ENCODE results near the gene LPAR3. TPM values are rescaled to one million over a fixed set of nuclear protein-coding genes. Genes with fewer than 3 reads are reported as not detected.
A peak's percentile ranks its signal among the peaks of the same experiment; 100 is the strongest.

The LPAR3 gene
- total and polyA plus RNA-seq, 2 experiments from 2014 or later, result 10.4 to 36.9 TPM

- Mint-ChIP-seq H3K9me3 (no peaks in the 10 kb centered on the region; the same call in 2 of the 3 replicates), H3K27ac (no peak overlapping the region), H3K4me1 (no peaks in the 10 kb centered on the region; the same call in 2 of the 3 replicates), H3K4me3 (no peak overlapping the region), H3K36me3 (ENCODE audit: low read depth) (no peaks in the 10 kb centered on the region), H3K27me3 (ENCODE audit: insufficient read depth, low read depth, poor library complexity) (no peaks in the 10 kb centered on the region)
- Histone ChIP-seq H3K36me3 (ENCODE audit: insufficient read depth) (no peaks in the 10 kb centered on the region), H3K79me2 (replicated peaks; ENCODE audit: insufficient read depth) (no peaks in the 10 kb centered on the region), H2AFZ (peak overlapping the region; percentile 47; the same call in 1 of the 2 replicates), H3K4me3 (no peak overlapping the region), H3K27me3 (ENCODE audit: insufficient read depth) (no peaks in the 10 kb centered on the region), H3K4me1 (ENCODE audit: insufficient read depth) (no peaks in the 10 kb centered on the region; the same call in 1 of the 2 replicates), H3F3A (replicated peaks; ENCODE audit: low read depth) (no peaks in the 10 kb centered on the region), H3K4me2 (no peak overlapping the region), H4K20me1 (replicated peaks; ENCODE audit: insufficient read depth) (no peaks in the 10 kb centered on the region), H3K9me2 (ENCODE audit: insufficient read depth) (no peaks in the 10 kb centered on the region), H3K27ac (ENCODE audit: low read depth) (no peak overlapping the region)
- peak; percentile 25; the same call in 1 of the 3 replicates for ATAC-seq
- TF ChIP-seq, protein P1, sequence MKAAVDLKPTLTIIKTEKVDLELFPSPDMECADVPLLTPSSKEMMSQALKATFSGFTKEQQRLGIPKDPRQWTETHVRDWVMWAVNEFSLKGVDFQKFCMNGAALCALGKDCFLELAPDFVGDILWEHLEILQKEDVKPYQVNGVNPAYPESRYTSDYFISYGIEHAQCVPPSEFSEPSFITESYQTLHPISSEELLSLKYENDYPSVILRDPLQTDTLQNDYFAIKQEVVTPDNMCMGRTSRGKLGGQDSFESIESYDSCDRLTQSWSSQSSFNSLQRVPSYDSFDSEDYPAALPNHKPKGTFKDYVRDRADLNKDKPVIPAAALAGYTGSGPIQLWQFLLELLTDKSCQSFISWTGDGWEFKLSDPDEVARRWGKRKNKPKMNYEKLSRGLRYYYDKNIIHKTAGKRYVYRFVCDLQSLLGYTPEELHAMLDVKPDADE (IDR thresholded peaks at IDR 0.05), result no peak
- TF ChIP-seq REST (IDR thresholded peaks at IDR 0.05; ENCODE audit: unreplicated experiment), result no peak
- no peak for TF ChIP-seq STAT1 (IDR thresholded peaks at IDR 0.05; ENCODE audit: unreplicated experiment)
- no peak for TF ChIP-seq ZNF114 (CRISPR knock-in tag; IDR thresholded peaks at IDR 0.05)
- no peak for TF ChIP-seq EZH2 (IDR thresholded peaks at IDR 0.05; ENCODE audit: low read depth, unreplicated experiment)
- TF ChIP-seq JUNB (IDR thresholded peaks at IDR 0.05; ENCODE audit: unreplicated experiment), result no peak
- TF ChIP-seq NANOG (IDR thresholded peaks at IDR 0.05; ENCODE audit: borderline replicate concordance), result no peak
- no peak for TF ChIP-seq ZNF462 (CRISPR knock-in tag; IDR thresholded peaks at IDR 0.05)
- no peak for TF ChIP-seq CTCF (conservative IDR thresholded peaks at IDR 0.05; ENCODE audit: low read depth in 2 of 2)
- no peak for TF ChIP-seq ZNF331 (CRISPR knock-in tag; IDR thresholded peaks at IDR 0.05; ENCODE audit: low read depth)
- no peak for TF ChIP-seq EZH2phosphoT487 (IDR thresholded peaks at IDR 0.05; ENCODE audit: unreplicated experiment)
- no peak for TF ChIP-seq POLR2AphosphoS5 (IDR thresholded peaks at IDR 0.05; ENCODE audit: low read depth)
- no peak for DNase-seq (ENCODE audit: low spot score)
Measured at GRCh38 chr1:84916897-84917296, 23.9 kb upstream of the LPAR3 start.

Measured in GM23338 (cell line).